Glutamatergic neuron (in vitro differentiated cells): ENCODE data around the gene TMSB4X. TPM values are rescaled to one million over a fixed set of nuclear protein-coding genes. Genes with fewer than 3 reads are reported as not detected.

Experiments used
- DNase-seq: peaks from one replicate; pipeline ENCODE4 v3.0.0; 2022
- H3K27ac Mint-ChIP-seq: one replicate; pipeline ENCODE4 v1.8.0; 2020; ENCODE audit warnings: mild to moderate bottlenecking, mixed read lengths, inconsistent platforms; ENCODE audit not compliant: unreplicated experiment
- H3K27me3 Mint-ChIP-seq: one replicate; pipeline ENCODE4 v1.8.0; 2020; ENCODE audit warnings: mild to moderate bottlenecking, moderate library complexity, mixed read lengths, inconsistent platforms; ENCODE audit not compliant: unreplicated experiment
- H3K36me3 Mint-ChIP-seq: one replicate; pipeline ENCODE4 v1.8.0; 2020; ENCODE audit warnings: mild to moderate bottlenecking, mixed read lengths, inconsistent platforms; ENCODE audit not compliant: unreplicated experiment
- H3K4me1 Mint-ChIP-seq: one replicate; pipeline ENCODE4 v1.8.0; 2020; ENCODE audit warnings: mild to moderate bottlenecking, low read depth, mixed read lengths, inconsistent platforms; ENCODE audit not compliant: unreplicated experiment
- H3K4me3 Mint-ChIP-seq: one replicate; pipeline ENCODE4 v1.8.0; 2020; ENCODE audit warnings: mild to moderate bottlenecking, mixed read lengths, inconsistent platforms; ENCODE audit not compliant: unreplicated experiment
- H3K9me3 Mint-ChIP-seq: one replicate; pipeline ENCODE4 v1.8.0; 2020; ENCODE audit warnings: mild to moderate bottlenecking, moderate library complexity, mixed read lengths, inconsistent platforms; ENCODE audit not compliant: unreplicated experiment
- total RNA-seq: library from RNA; stranded (reverse); fragmentation: NEBNext Ultra II Directional; extraction: Animal tissue kit (Norgen Biotek cat#: 25700); gene quantifications from one replicate; pipeline ENCODE4 v1.2.1, GENCODE V29; 2021; ENCODE audit not compliant: unreplicated experiment
- TF ChIP-seq, protein P1 (sequence below): fragments of 200-600 bp; sonication (generic); IDR thresholded peaks from one replicate; pipeline ENCODE4 v1.5.0; 2021; ENCODE audit not compliant: partially characterized antibody, unreplicated experiment

TMSB4X gene
- total RNA-seq, 1 donor from 2014 or later, result 4,532 TPM

DNA sequence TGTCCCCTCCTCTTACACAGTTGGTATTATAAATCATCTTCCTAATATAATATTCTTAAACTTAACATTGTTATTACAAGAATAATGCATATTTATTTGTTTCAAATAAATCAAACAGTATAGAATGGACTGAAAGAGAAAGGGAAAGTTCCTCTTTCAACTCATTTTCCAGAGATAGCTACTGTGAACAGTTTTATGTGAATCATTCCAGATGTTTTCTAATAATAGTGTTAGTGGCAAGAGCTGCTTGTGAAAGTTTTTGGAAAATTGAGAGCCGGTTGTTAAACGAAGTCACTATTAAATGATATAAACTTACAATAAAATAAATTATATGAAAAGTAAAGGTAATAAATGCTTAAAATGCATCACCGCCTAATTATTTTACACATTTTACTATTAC lies 14.6 kb downstream of the TMSB4X start:
- peaks cover 6% of the 10 kb centered on the region for H3K9me3 Mint-ChIP-seq
- no peak overlapping the region for H3K27ac Mint-ChIP-seq
- TF ChIP-seq, protein P1, sequence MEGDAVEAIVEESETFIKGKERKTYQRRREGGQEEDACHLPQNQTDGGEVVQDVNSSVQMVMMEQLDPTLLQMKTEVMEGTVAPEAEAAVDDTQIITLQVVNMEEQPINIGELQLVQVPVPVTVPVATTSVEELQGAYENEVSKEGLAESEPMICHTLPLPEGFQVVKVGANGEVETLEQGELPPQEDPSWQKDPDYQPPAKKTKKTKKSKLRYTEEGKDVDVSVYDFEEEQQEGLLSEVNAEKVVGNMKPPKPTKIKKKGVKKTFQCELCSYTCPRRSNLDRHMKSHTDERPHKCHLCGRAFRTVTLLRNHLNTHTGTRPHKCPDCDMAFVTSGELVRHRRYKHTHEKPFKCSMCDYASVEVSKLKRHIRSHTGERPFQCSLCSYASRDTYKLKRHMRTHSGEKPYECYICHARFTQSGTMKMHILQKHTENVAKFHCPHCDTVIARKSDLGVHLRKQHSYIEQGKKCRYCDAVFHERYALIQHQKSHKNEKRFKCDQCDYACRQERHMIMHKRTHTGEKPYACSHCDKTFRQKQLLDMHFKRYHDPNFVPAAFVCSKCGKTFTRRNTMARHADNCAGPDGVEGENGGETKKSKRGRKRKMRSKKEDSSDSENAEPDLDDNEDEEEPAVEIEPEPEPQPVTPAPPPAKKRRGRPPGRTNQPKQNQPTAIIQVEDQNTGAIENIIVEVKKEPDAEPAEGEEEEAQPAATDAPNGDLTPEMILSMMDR, result no peak
- DNase-seq, result no peak
- peaks cover 4% of the 10 kb centered on the region for H3K4me1 Mint-ChIP-seq
- H3K27me3 Mint-ChIP-seq, result peaks cover 1% of the 10 kb centered on the region
- peaks cover 9% of the 10 kb centered on the region for H3K36me3 Mint-ChIP-seq
- H3K4me3 Mint-ChIP-seq, result no peak overlapping the region

DNA sequence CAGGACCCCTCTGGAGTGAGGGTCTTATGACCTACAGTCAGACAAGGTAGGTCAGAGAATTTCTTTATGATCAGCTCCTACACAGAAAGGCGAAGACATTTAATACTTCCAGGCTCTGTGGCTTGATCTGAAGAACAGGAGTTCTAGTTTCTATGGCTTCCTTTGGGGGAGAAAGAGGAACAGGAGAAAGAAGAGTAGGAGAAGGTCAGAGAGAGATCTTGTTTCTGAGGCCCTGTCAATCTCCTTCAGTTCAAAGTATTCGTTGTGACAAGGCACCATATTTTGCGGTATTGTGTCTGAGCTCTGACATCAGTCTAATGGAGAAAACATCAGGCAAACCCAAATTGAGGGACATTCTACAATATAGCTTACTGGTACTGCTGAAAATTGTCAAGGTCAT lies 16.7 kb downstream of the TMSB4X start:
- Mint-ChIP-seq H3K4me3 (no peak overlapping the region), H3K36me3 (peaks cover 3% of the 10 kb centered on the region), H3K27me3 (peaks cover 1% of the 10 kb centered on the region), H3K27ac (no peak overlapping the region), H3K4me1 (no peaks in the 10 kb centered on the region), H3K9me3 (peaks cover 4% of the 10 kb centered on the region)
- TF ChIP-seq, protein P1, result no peak
- DNase-seq, result no peak

DNA sequence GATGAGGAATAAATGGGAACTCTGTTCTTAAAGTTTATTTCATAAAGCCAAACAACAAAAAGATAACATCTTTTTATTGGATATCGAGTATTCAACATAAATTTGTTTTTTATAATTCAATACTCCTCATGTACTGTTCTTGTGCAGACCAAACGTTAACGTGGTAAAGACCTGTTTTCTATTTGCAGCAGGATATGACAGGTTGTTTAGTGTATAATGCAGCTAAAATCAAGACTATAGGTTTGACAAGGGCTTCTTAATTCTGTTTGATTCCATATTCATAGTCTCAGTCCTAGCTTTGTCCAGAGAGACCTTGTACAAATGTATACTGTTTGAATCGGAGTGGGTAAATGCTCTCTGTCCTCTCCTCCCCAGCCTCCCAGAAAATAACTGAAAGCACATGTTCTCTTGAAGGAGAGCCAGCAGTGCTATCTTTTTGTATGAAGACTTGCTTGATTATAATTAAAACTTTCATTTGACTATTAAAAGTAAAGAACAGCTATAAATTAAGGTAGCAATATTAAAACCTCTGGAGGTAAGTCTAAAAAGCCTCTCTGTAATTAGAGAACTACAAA lies 17.7 kb downstream of the TMSB4X start:
- Mint-ChIP-seq H3K27me3 (peaks cover 3% of the 10 kb centered on the region), H3K36me3 (no peaks in the 10 kb centered on the region), H3K4me1 (no peaks in the 10 kb centered on the region), H3K9me3 (no peaks in the 10 kb centered on the region), H3K27ac (no peak overlapping the region), H3K4me3 (no peak overlapping the region)
- no peak for DNase-seq
- TF ChIP-seq, protein P1, result no peak

- DNase-seq, result no peak
- Mint-ChIP-seq H3K4me3 (no peak overlapping the region), H3K27me3 (peaks cover 3% of the 10 kb centered on the region), H3K4me1 (peaks cover 2% of the 10 kb centered on the region), H3K27ac (no peak overlapping the region), H3K9me3 (no peaks in the 10 kb centered on the region), H3K36me3 (no peaks in the 10 kb centered on the region)
- TF ChIP-seq, protein P1, result no peak
Measured at GRCh38 chrX:12993826-12994225, 18.9 kb downstream of the TMSB4X start.

GRCh38 chrX:12994321-12994720 lies 19.4 kb downstream of the TMSB4X start:
- Mint-ChIP-seq H3K4me3 (no peak overlapping the region), H3K27ac (no peak overlapping the region), H3K27me3 (peaks cover 3% of the 10 kb centered on the region), H3K9me3 (no peaks in the 10 kb centered on the region), H3K36me3 (no peaks in the 10 kb centered on the region), H3K4me1 (peaks cover 2% of the 10 kb centered on the region)
- no peak for DNase-seq
- TF ChIP-seq, protein P1, result no peak
